Germinal center (tissue), 1 donor: ENCODE results near the gene TMEM205.

Experiments used
- DNase-seq: peaks from one replicate; pipeline ENCODE4 v3.0.0; 2012; ENCODE audit warnings: mixed read lengths, low spot score

The TMEM205 gene

GRCh38 chr19:11299946-11300810 lies 45.9 kb downstream of the TMEM205 start:
- no peak for DNase-seq

- no peak for DNase-seq
Measured at GRCh38 chr19:11296264-11296663, 49.8 kb downstream of the TMEM205 start.

GRCh38 chr19:11295665-11296245 lies 50.3 kb downstream of the TMEM205 start, which contains the start of gene TSPAN16:
TSPAN16 (plus strand) TSS chr19:11296160; CDS start chr19:11296298, 138 bp downstream.
- no peak for DNase-seq

- no peak for DNase-seq
Measured at GRCh38 chr19:11295180-11295579, 50.9 kb downstream of the TMEM205 start.

GRCh38 chr19:11293433-11294389 lies 52.4 kb downstream of the TMEM205 start:
- DNase-seq = peak; percentile 85
